GM20431 (cell line): ENCODE measurements around the gene RNASE8.

Experiments used
- in situ Hi-C: fragments of 300-500 bp; cut with MseI, MboI; formaldehyde crosslinking; loops from one replicate; pipeline ENCODE4 v1.15.0; 2020; ENCODE audit warnings: low sequenced_read_pairs; ENCODE audit not compliant: unreplicated experiment

The RNASE8 gene

GRCh38 chr14:21049271-21049673, 8.3 kb upstream of the RNASE8 start:
- in situ Hi-C loops, result no loop called here

- in situ Hi-C loops, result no loop called here
Measured at GRCh38 chr14:21050597-21050996, 7.0 kb upstream of the RNASE8 start.

- in situ Hi-C loops, result no loop called here
Measured at GRCh38 chr14:21053184-21054122, 4.2 kb upstream of the RNASE8 start.

GRCh38 chr14:21054123-21054767, 3.4 kb upstream of the RNASE8 start:
- in situ Hi-C loops, result no loop called here

GRCh38 chr14:21054768-21055145, 2.9 kb upstream of the RNASE8 start:
- in situ Hi-C loops, result no loop called here

GRCh38 chr14:21055432-21056117, 2.0 kb upstream of the RNASE8 start:
- in situ Hi-C loops, result no loop called here

- in situ Hi-C loops, result no loop called here
Measured at GRCh38 chr14:21056520-21057163, 980 bp upstream of the RNASE8 start.

GRCh38 chr14:21058903-21059302, 1.3 kb downstream of the RNASE8 start:
- in situ Hi-C loops, result no loop called here

- in situ Hi-C loops, result no loop called here
Measured at GRCh38 chr14:21059842-21060613, 2.4 kb downstream of the RNASE8 start.

- in situ Hi-C loops, result no loop called here
Measured at GRCh38 chr14:21060614-21061346, 3.2 kb downstream of the RNASE8 start.

GRCh38 chr14:21061347-21061668, 3.7 kb downstream of the RNASE8 start:
- in situ Hi-C loops, result no loop called here

- in situ Hi-C loops, result no loop called here
Measured at GRCh38 chr14:21063479-21063878, 5.9 kb downstream of the RNASE8 start.

- in situ Hi-C loops, result no loop called here
Measured at GRCh38 chr14:21066882-21067502, 9.4 kb downstream of the RNASE8 start.

- in situ Hi-C loops, result no loop called here
Measured at GRCh38 chr14:21068521-21069387, 11.1 kb downstream of the RNASE8 start.

- in situ Hi-C loops, result no loop called here
Measured at GRCh38 chr14:21069388-21070082, 11.9 kb downstream of the RNASE8 start.

GRCh38 chr14:21070083-21070609, 12.5 kb downstream of the RNASE8 start, which contains the start of gene ARHGEF40:
TSS of gene ARHGEF40 (plus strand) at chr14:21070304. CDS start at chr14:21070397, 93 bp downstream.
- in situ Hi-C loops, result no loop called here
